HG03342 (cell line): ENCODE data around the gene HPCAL1.

Experiments
- ATAC-seq: cut with Tn5 transposase; IDR thresholded peaks from one replicate; pipeline ENCODE4 v1.9.1; 2021; ENCODE audit warnings: mild to moderate bottlenecking, moderate library complexity; ENCODE audit not compliant: unreplicated experiment

Gene HPCAL1

GRCh38 chr2:10321622-10322021 is 18.9 kb downstream of the HPCAL1 start:
- ATAC-seq: no peak

GRCh38 chr2:10322481-10322880 is 19.8 kb downstream of the HPCAL1 start:
- no peak for ATAC-seq

GRCh38 chr2:10322973-10323372 is 20.3 kb downstream of the HPCAL1 start:
- no peak for ATAC-seq

GRCh38 chr2:10323535-10323934 is 20.8 kb downstream of the HPCAL1 start:
- ATAC-seq: no peak

GRCh38 chr2:10324095-10324832 is 21.6 kb downstream of the HPCAL1 start:
- no peak for ATAC-seq

- no peak for ATAC-seq
Measured at GRCh38 chr2:10325278-10326145, 22.8 kb downstream of the HPCAL1 start.

GRCh38 chr2:10326151-10326616 is 23.5 kb downstream of the HPCAL1 start:
- no peak for ATAC-seq

GRCh38 chr2:10326707-10327594 is 24.2 kb downstream of the HPCAL1 start:
- ATAC-seq: no peak

- ATAC-seq: no peak
Measured at GRCh38 chr2:10327896-10328669, 25.4 kb downstream of the HPCAL1 start.

GRCh38 chr2:10328670-10329579 is 26.2 kb downstream of the HPCAL1 start:
- ATAC-seq: no peak

GRCh38 chr2:10329580-10329879 is 26.8 kb downstream of the HPCAL1 start:
- no peak for ATAC-seq

- no peak for ATAC-seq
Measured at GRCh38 chr2:10329880-10330699, 27.4 kb downstream of the HPCAL1 start.

GRCh38 chr2:10330700-10331026 is 28.0 kb downstream of the HPCAL1 start:
- ATAC-seq: no peak

- ATAC-seq: peak; percentile 36
Measured at GRCh38 chr2:10331027-10331701, 28.5 kb downstream of the HPCAL1 start.

- peak; percentile 67 for ATAC-seq
Measured at GRCh38 chr2:10331702-10332401, 29.1 kb downstream of the HPCAL1 start.

- ATAC-seq: no peak
Measured at GRCh38 chr2:10332402-10333246, 29.9 kb downstream of the HPCAL1 start.

GRCh38 chr2:10333247-10333613 is 30.5 kb downstream of the HPCAL1 start:
- no peak for ATAC-seq
